T-helper 17 cell (primary cell): ENCODE data around the gene DENND1B. TPM values are rescaled to one million over a fixed set of nuclear protein-coding genes. Genes with fewer than 3 reads are reported as not detected.
A peak's percentile ranks its signal among the peaks of the same experiment; 100 is the strongest.

Experiments used
- ATAC-seq: fragments of 150-1000 bp; cut with Tn5 transposase; 2 replicates; pipeline ENCODE4 v1.10.0; 2021; ENCODE audit warnings: mild to moderate bottlenecking, moderate library complexity
- DNase-seq, 3 donors: peaks; one replicate each; pipeline versions ENCODE4 v3.0.0 to v3.0.0-alpha.2; 2020 to 2021
- H3K9me3 ChIP-seq: one replicate; pipeline ENCODE4 v1.7.0; 2013; ENCODE audit warnings: low read length, mild to moderate bottlenecking; ENCODE audit not compliant: control insufficient read depth, poor library complexity, severe bottlenecking
- H3K27ac Mint-ChIP-seq: one replicate; pipeline ENCODE4 v1.8.0; 2022; ENCODE audit warnings: mild to moderate bottlenecking, moderate library complexity, mixed read lengths
- H3K27me3 Mint-ChIP-seq: one replicate; pipeline ENCODE4 v1.8.0; 2022; ENCODE audit warnings: mixed read lengths
- H3K36me3 Mint-ChIP-seq: one replicate; pipeline ENCODE4 v1.8.0; 2022; ENCODE audit warnings: low read depth, mixed read lengths
- H3K4me1 Mint-ChIP-seq: one replicate; pipeline ENCODE4 v1.8.0; 2022; ENCODE audit warnings: mild to moderate bottlenecking, mixed read lengths
- H3K4me3 Mint-ChIP-seq: one replicate; pipeline ENCODE4 v1.8.0; 2022; ENCODE audit warnings: mild to moderate bottlenecking, moderate library complexity, mixed read lengths
- total RNA-seq, 4 donors: library from RNA in 2 of 4; stranded (reverse) in 2 of 4; gene quantifications; one replicate each; pipeline ENCODE4 v1.2.3 and lab custom pipeline; 2022 to 2026

DENND1B gene
- total RNA-seq, 2 donors from 2014 or later, result 32.4 to 35.6 TPM

- H3K9me3 ChIP-seq, result peaks cover 3% of the 10 kb centered on the region
- Mint-ChIP-seq H3K36me3 (peaks cover 2% of the 10 kb centered on the region), H3K4me1 (no peaks in the 10 kb centered on the region), H3K27me3 (no peaks in the 10 kb centered on the region), H3K4me3 (no peak overlapping the region), H3K27ac (no peak overlapping the region)
- ATAC-seq (no peak), DNase-seq (no peak)
Observed at GRCh38 chr1:197799271-197799670, 24.0 kb upstream of the DENND1B start.

GRCh38 chr1:197798492-197798891, 23.2 kb upstream of the DENND1B start:
- no peak for ATAC-seq
- Mint-ChIP-seq H3K4me3 (no peak overlapping the region), H3K27ac (no peak overlapping the region), H3K36me3 (peaks cover 2% of the 10 kb centered on the region), H3K27me3 (no peaks in the 10 kb centered on the region), H3K4me1 (no peaks in the 10 kb centered on the region)
- DNase-seq, result no peak
- peaks cover 3% of the 10 kb centered on the region for H3K9me3 ChIP-seq

GRCh38 chr1:197797010-197797409, 21.7 kb upstream of the DENND1B start:
- peaks cover 3% of the 10 kb centered on the region for H3K9me3 ChIP-seq
- no peak overlapping the region for H3K4me3 Mint-ChIP-seq
- DNase-seq (no peak), ATAC-seq (no peak)
- H3K27ac Mint-ChIP-seq, result no peak overlapping the region
- no peaks in the 10 kb centered on the region for H3K27me3 Mint-ChIP-seq
- H3K36me3 Mint-ChIP-seq, result peaks cover 2% of the 10 kb centered on the region
- H3K4me1 Mint-ChIP-seq, result no peaks in the 10 kb centered on the region

- H3K27me3 Mint-ChIP-seq, result no peaks in the 10 kb centered on the region
- no peaks in the 10 kb centered on the region for H3K9me3 ChIP-seq
- DNase-seq, result no peak
- H3K4me1 Mint-ChIP-seq, result no peaks in the 10 kb centered on the region
- no peak overlapping the region for H3K27ac Mint-ChIP-seq
- ATAC-seq, result no peak
- no peak overlapping the region for H3K4me3 Mint-ChIP-seq
- no peaks in the 10 kb centered on the region for H3K36me3 Mint-ChIP-seq
Observed at GRCh38 chr1:197788741-197789739, 13.8 kb upstream of the DENND1B start.

GRCh38 chr1:197787623-197788536, 12.6 kb upstream of the DENND1B start:
- ATAC-seq (no peak), DNase-seq (no peak)
- Mint-ChIP-seq H3K4me3 (no peak overlapping the region), H3K4me1 (no peaks in the 10 kb centered on the region), H3K27me3 (no peaks in the 10 kb centered on the region), H3K36me3 (no peaks in the 10 kb centered on the region), H3K27ac (no peak overlapping the region)
- no peaks in the 10 kb centered on the region for H3K9me3 ChIP-seq

- H3K9me3 ChIP-seq, result no peaks in the 10 kb centered on the region
- Mint-ChIP-seq H3K27ac (no peak overlapping the region), H3K36me3 (no peaks in the 10 kb centered on the region), H3K4me3 (no peak overlapping the region), H3K4me1 (no peaks in the 10 kb centered on the region), H3K27me3 (no peaks in the 10 kb centered on the region)
- no peak for ATAC-seq
- DNase-seq, result no peak
Observed at GRCh38 chr1:197787056-197787455, 11.8 kb upstream of the DENND1B start.

GRCh38 chr1:197786280-197786679, 11.0 kb upstream of the DENND1B start:
- no peaks in the 10 kb centered on the region for H3K27me3 Mint-ChIP-seq

GRCh38 chr1:197783510-197783948, 8.2 kb upstream of the DENND1B start:
- no peak for ATAC-seq
- H3K27me3 Mint-ChIP-seq, result no peaks in the 10 kb centered on the region
- no peaks in the 10 kb centered on the region for H3K9me3 ChIP-seq
- peaks cover 11% of the 10 kb centered on the region for H3K4me1 Mint-ChIP-seq
- DNase-seq, result no peak
- no peak overlapping the region for H3K4me3 Mint-ChIP-seq
- no peak overlapping the region for H3K27ac Mint-ChIP-seq
- peaks cover 2% of the 10 kb centered on the region for H3K36me3 Mint-ChIP-seq

More at GRCh38 chr1:197786280-197786679, 11.0 kb upstream of the DENND1B start:
- DNase-seq (no peak), ATAC-seq (no peak)
- H3K9me3 ChIP-seq, result no peaks in the 10 kb centered on the region
- Mint-ChIP-seq H3K4me1 (peaks cover 3% of the 10 kb centered on the region), H3K27ac (no peak overlapping the region), H3K4me3 (no peak overlapping the region), H3K36me3 (no peaks in the 10 kb centered on the region)

GRCh38 chr1:197782722-197783360, 7.6 kb upstream of the DENND1B start:
- no peaks in the 10 kb centered on the region for H3K27me3 Mint-ChIP-seq
- no peak overlapping the region for H3K4me3 Mint-ChIP-seq
- no peak for ATAC-seq
- H3K36me3 Mint-ChIP-seq, result peaks cover 2% of the 10 kb centered on the region
- H3K27ac Mint-ChIP-seq, result no peak overlapping the region
- no peaks in the 10 kb centered on the region for H3K9me3 ChIP-seq
- peaks cover 17% of the 10 kb centered on the region for H3K4me1 Mint-ChIP-seq
- DNase-seq, result no peak

GRCh38 chr1:197781968-197782721, 6.9 kb upstream of the DENND1B start:
- H3K27me3 Mint-ChIP-seq, result no peaks in the 10 kb centered on the region
- no peak for DNase-seq
- no peak overlapping the region for H3K4me3 Mint-ChIP-seq
- H3K4me1 Mint-ChIP-seq, result peaks cover 17% of the 10 kb centered on the region
- peaks cover 2% of the 10 kb centered on the region for H3K36me3 Mint-ChIP-seq
- no peak overlapping the region for H3K27ac Mint-ChIP-seq
- no peaks in the 10 kb centered on the region for H3K9me3 ChIP-seq
- ATAC-seq, result no peak

GRCh38 chr1:197779921-197780320, 4.6 kb upstream of the DENND1B start:
- Mint-ChIP-seq H3K4me3 (no peak overlapping the region), H3K27ac (no peak overlapping the region), H3K4me1 (peaks cover 28% of the 10 kb centered on the region), H3K36me3 (peaks cover 2% of the 10 kb centered on the region), H3K27me3 (no peaks in the 10 kb centered on the region)
- no peaks in the 10 kb centered on the region for H3K9me3 ChIP-seq
- no peak for ATAC-seq
- no peak for DNase-seq

- Mint-ChIP-seq H3K4me1 (peaks cover 35% of the 10 kb centered on the region), H3K4me3 (peak overlapping the region; percentile 72), H3K36me3 (peaks cover 4% of the 10 kb centered on the region), H3K27me3 (no peaks in the 10 kb centered on the region), H3K27ac (peak overlapping the region; percentile 84)
- no peak for ATAC-seq
- H3K9me3 ChIP-seq, result no peaks in the 10 kb centered on the region
- DNase-seq, result no peak
Observed at GRCh38 chr1:197778366-197778945, 3.2 kb upstream of the DENND1B start.
